Astrocyte of the spinal cord (primary cell): ENCODE measurements around the gene EPHB2.

Experiments
- DNase-seq: peaks from one replicate; pipeline ENCODE4 v3.0.0; 2011; ENCODE audit warnings: low read depth, low spot score
- H3K4me3 ChIP-seq: 2 replicates; pipeline ENCODE4 v1.5.1; 2011; ENCODE audit warnings: low read depth, mild to moderate bottlenecking, low read length, moderate library complexity
- in situ Hi-C: cut with HindIII; loops from 2 replicates; pipeline ENCODE4 v1.10.0; 2017; ENCODE audit warnings: low sequenced_read_pairs
- TF ChIP-seq, protein P1 (sequence below): IDR thresholded peaks from 2 replicates; pipeline ENCODE4 v1.5.1; 2012; ENCODE audit warnings: low read depth, mild to moderate bottlenecking, low read length, inconsistent platforms

Gene EPHB2

DNA sequence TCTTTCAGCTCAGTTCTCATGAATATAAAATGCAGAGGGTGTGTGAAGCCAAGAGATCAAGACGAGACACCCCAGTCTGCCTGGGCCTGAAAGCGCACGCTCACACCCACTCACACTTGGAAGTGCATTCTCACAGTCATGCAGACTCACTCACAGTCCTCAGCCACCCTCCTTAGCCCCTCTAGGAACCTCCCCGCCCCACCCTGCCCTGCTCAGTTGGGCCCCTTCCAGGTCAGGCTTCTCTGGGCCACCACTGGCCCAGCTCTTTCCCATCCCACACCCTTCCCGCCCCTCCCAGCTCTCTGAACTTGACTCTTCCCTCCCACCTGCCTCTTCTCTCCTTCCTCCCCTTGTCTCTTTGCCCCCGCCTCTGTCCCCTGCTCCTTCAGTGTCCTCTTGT lies 93.8 kb downstream of the EPHB2 start:
- DNase-seq: no peak
- TF ChIP-seq, protein P1, sequence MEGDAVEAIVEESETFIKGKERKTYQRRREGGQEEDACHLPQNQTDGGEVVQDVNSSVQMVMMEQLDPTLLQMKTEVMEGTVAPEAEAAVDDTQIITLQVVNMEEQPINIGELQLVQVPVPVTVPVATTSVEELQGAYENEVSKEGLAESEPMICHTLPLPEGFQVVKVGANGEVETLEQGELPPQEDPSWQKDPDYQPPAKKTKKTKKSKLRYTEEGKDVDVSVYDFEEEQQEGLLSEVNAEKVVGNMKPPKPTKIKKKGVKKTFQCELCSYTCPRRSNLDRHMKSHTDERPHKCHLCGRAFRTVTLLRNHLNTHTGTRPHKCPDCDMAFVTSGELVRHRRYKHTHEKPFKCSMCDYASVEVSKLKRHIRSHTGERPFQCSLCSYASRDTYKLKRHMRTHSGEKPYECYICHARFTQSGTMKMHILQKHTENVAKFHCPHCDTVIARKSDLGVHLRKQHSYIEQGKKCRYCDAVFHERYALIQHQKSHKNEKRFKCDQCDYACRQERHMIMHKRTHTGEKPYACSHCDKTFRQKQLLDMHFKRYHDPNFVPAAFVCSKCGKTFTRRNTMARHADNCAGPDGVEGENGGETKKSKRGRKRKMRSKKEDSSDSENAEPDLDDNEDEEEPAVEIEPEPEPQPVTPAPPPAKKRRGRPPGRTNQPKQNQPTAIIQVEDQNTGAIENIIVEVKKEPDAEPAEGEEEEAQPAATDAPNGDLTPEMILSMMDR: no peak
- in situ Hi-C loops: no loop called here
- no peak overlapping the region for H3K4me3 ChIP-seq

DNA sequence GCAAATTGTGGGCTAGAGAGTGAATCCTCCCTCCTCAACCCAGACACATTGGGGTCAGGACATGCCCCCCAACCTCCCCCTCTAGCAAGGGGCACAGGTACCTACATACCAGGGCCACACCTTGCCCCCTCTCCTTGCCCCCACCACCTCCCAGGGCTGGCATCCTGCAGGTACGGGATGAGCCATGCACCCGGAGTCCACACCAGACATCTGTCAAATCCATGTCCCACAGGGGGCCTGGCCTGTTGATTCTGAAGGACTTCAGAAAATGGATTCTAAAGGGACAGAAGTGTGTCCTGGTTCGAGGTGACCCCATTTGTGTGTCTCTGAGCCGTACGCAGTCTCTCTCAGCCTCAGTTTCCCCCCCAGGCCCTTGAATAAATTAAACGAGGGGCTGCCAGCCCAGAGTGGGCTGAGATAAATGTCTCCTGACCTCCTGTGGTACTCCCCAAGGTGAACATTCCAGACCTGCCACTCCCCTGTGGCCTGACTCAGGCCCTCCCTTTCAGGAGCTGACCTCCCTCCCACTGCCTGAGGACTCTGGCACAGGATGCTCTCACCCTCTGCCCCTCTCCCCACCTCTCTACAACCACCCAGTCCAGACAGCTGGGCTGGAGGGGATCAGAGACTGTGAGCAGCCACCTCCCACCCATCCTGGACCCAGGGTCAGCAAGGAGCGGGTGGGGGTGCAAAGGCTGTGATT lies 94.5 kb downstream of the EPHB2 start:
- DNase-seq: no peak
- no peak overlapping the region for H3K4me3 ChIP-seq
- TF ChIP-seq, protein P1: no peak
- in situ Hi-C loops: no loop called here

DNA sequence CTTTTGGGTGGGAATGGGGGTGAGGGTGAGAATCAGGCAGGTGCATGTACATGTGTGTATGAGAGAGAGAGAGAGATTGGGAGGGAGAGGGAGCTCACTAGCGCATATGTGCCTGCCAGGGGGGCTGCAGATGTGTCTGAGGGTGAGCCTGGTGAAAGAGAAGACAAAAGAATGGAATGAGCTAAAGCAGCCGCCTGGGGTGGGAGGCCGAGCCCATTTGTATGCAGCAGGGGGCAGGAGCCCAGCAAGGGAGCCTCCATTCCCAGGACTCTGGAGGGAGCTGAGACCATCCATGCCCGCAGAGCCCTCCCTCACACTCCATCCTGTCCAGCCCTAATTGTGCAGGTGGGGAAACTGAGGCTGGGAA lies 95.0 kb downstream of the EPHB2 start:
- H3K4me3 ChIP-seq: no peak overlapping the region
- TF ChIP-seq, protein P1: no peak
- in situ Hi-C loops: no loop called here
- DNase-seq: no peak

DNA sequence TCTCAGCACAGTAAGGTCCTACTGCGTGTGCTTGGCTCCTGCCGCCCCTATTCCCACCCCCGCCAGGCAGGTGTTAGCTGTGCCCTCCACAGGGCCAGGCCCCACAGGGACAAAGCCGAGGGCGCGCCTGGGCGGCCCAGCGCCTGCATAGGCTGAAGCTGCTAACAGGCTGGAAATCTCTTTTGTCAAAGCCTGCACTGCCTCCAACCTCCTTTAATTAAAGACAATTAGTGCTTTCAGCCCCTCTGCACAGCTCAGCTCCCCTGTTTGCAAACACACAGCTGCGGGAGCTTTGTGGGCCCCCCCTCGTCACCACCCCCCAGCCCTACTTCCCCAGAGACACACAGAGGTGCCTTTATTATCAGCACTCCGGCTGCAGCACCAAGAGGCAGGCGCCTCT lies 95.9 kb downstream of the EPHB2 start:
- TF ChIP-seq, protein P1: no peak
- no peak overlapping the region for H3K4me3 ChIP-seq
- in situ Hi-C loops: no loop called here
- DNase-seq: no peak

DNA sequence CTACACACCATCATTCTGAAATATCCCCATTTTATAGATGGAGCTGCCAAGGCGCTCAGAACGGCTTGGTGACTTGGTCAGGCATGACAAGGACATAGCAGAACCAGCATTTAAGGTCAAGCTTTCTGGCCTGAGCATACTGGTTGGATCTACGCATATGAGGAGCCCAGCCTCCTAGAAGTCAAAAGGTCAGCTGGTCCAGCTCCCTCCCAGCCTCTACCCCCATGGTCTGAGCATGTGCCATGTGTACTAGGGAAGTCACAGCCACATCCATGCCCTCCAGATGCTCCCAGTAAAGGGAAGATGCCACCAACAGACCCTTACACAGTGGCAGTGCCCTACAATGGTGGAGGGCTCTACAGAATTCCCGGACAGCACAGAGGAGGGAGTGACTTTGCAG lies 96.7 kb downstream of the EPHB2 start:
- DNase-seq: no peak
- in situ Hi-C loops: no loop called here
- TF ChIP-seq, protein P1: no peak
- no peak overlapping the region for H3K4me3 ChIP-seq

DNA sequence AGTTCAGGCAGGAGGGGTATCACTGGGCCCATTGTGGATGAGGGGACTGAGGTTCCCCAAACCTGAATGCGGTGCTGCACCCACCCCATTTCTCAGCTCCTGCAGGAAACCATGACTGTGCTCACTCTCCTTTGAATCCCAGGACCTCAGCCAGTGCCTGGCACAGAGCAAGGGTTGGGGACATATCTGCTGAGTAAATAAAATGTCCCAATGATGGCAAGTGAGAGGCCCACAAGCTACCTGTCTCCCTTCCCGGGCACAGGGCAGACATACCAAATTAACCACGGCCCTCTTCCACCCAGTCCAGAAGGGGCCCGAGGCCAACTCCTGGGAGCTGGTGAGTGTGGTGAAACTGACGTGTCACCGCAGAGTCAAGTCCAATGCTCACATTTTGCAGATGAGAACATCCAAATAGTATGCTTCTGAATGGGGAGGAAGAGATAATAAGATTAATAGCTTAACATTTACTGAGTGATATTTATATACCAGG lies 97.6 kb downstream of the EPHB2 start:
- in situ Hi-C loops: no loop called here
- TF ChIP-seq, protein P1: no peak
- DNase-seq: peak; percentile 82
- no peak overlapping the region for H3K4me3 ChIP-seq
